ENCODE results near the gene AKAP1. TPM values are rescaled to one million over a fixed set of nuclear protein-coding genes. Genes with fewer than 3 reads are reported as not detected.

The AKAP1 gene
- total RNA-seq, 1 donor from 2014 or later: 24.6 TPM

- Mint-ChIP-seq H3K27me3 (ENCODE audit: unreplicated experiment) (no peaks in the 10 kb centered on the region), H3K27ac (ENCODE audit: unreplicated experiment) (no peak overlapping the region), H3K9me3 (ENCODE audit: unreplicated experiment) (no peaks in the 10 kb centered on the region), H3K4me3 (ENCODE audit: unreplicated experiment) (no peak overlapping the region), H3K4me1 (ENCODE audit: unreplicated experiment) (no peaks in the 10 kb centered on the region), H3K36me3 (ENCODE audit: low read depth, unreplicated experiment) (peaks cover 3% of the 10 kb centered on the region)
- TF ChIP-seq CTCF (IDR thresholded peaks at IDR 0.05; ENCODE audit: unreplicated experiment): no peak
- no peak for DNase-seq (ENCODE audit: low spot score)
These were observed 39.0 kb downstream of the AKAP1 start for GRCh38 chr17:57124053-57124452.

GRCh38 chr17:57125406-57125805 is 40.4 kb downstream of the AKAP1 start:
- Mint-ChIP-seq H3K4me3 (ENCODE audit: unreplicated experiment) (no peak overlapping the region), H3K27ac (ENCODE audit: unreplicated experiment) (no peak overlapping the region), H3K27me3 (ENCODE audit: unreplicated experiment) (no peaks in the 10 kb centered on the region), H3K9me3 (ENCODE audit: unreplicated experiment) (no peaks in the 10 kb centered on the region), H3K36me3 (ENCODE audit: low read depth, unreplicated experiment) (peaks cover 3% of the 10 kb centered on the region), H3K4me1 (ENCODE audit: unreplicated experiment) (no peaks in the 10 kb centered on the region)
- DNase-seq (ENCODE audit: low spot score): no peak
- no peak for TF ChIP-seq CTCF (IDR thresholded peaks at IDR 0.05; ENCODE audit: unreplicated experiment)

GRCh38 chr17:57125866-57126265 is 40.8 kb downstream of the AKAP1 start:
- H3K27ac Mint-ChIP-seq (ENCODE audit: unreplicated experiment): no peak overlapping the region
- no peak overlapping the region for H3K4me3 Mint-ChIP-seq (ENCODE audit: unreplicated experiment)
- TF ChIP-seq CTCF (IDR thresholded peaks at IDR 0.05; ENCODE audit: unreplicated experiment): no peak
- H3K4me1 Mint-ChIP-seq (ENCODE audit: unreplicated experiment): no peaks in the 10 kb centered on the region
- H3K36me3 Mint-ChIP-seq (ENCODE audit: low read depth, unreplicated experiment): peaks cover 3% of the 10 kb centered on the region
- no peak for DNase-seq (ENCODE audit: low spot score)
- no peaks in the 10 kb centered on the region for H3K9me3 Mint-ChIP-seq (ENCODE audit: unreplicated experiment)
- H3K27me3 Mint-ChIP-seq (ENCODE audit: unreplicated experiment): peaks cover 1% of the 10 kb centered on the region

- H3K4me3 Mint-ChIP-seq (ENCODE audit: unreplicated experiment): no peak overlapping the region
- H3K4me1 Mint-ChIP-seq (ENCODE audit: unreplicated experiment): peaks cover 22% of the 10 kb centered on the region
- H3K27ac Mint-ChIP-seq (ENCODE audit: unreplicated experiment): no peak overlapping the region
- peak; percentile 77 for DNase-seq (ENCODE audit: low spot score)
- peak; percentile 83 for TF ChIP-seq CTCF (IDR thresholded peaks at IDR 0.05; ENCODE audit: unreplicated experiment)
- H3K9me3 Mint-ChIP-seq (ENCODE audit: unreplicated experiment): no peaks in the 10 kb centered on the region
- H3K36me3 Mint-ChIP-seq (ENCODE audit: low read depth, unreplicated experiment): no peaks in the 10 kb centered on the region
- peaks cover 1% of the 10 kb centered on the region for H3K27me3 Mint-ChIP-seq (ENCODE audit: unreplicated experiment)
These were observed 45.8 kb downstream of the AKAP1 start for GRCh38 chr17:57130708-57131461.

- no peak overlapping the region for H3K27ac Mint-ChIP-seq (ENCODE audit: unreplicated experiment)
These were observed 47.6 kb downstream of the AKAP1 start for GRCh38 chr17:57132663-57133062.

More at GRCh38 chr17:57132663-57133062, 47.6 kb downstream of the AKAP1 start:
- TF ChIP-seq CTCF (IDR thresholded peaks at IDR 0.05; ENCODE audit: unreplicated experiment): no peak
- Mint-ChIP-seq H3K36me3 (ENCODE audit: low read depth, unreplicated experiment) (no peaks in the 10 kb centered on the region), H3K27me3 (ENCODE audit: unreplicated experiment) (peaks cover 1% of the 10 kb centered on the region), H3K4me1 (ENCODE audit: unreplicated experiment) (peaks cover 29% of the 10 kb centered on the region), H3K9me3 (ENCODE audit: unreplicated experiment) (no peaks in the 10 kb centered on the region), H3K4me3 (ENCODE audit: unreplicated experiment) (no peak overlapping the region)
- DNase-seq (ENCODE audit: low spot score): no peak

Measured in endothelial cell (in vitro differentiated cells).